GM13976 (cell line): ENCODE measurements around the gene SSTR5.

ENCODE experiments used
- DNase-seq: peaks from one replicate; pipeline ENCODE4 v3.0.0; 2012; ENCODE audit warnings: low spot score
- in situ Hi-C: fragments of 300-500 bp; cut with MboI; formaldehyde crosslinking; loops from one replicate; pipeline ENCODE4 v1.12.0; 2022; ENCODE audit warnings: low sequenced_read_pairs, mixed read lengths, inconsistent platforms; ENCODE audit not compliant: unreplicated experiment
- TF ChIP-seq, protein P1 (sequence below): IDR thresholded peaks from 2 replicates; pipeline ENCODE4 v1.5.1; 2012; ENCODE audit warnings: borderline replicate concordance, mild to moderate bottlenecking; ENCODE audit not compliant: insufficient read depth; ENCODE audit errors: extremely low read depth, missing control alignments, control extremely low read depth

SSTR5 gene

DNA sequence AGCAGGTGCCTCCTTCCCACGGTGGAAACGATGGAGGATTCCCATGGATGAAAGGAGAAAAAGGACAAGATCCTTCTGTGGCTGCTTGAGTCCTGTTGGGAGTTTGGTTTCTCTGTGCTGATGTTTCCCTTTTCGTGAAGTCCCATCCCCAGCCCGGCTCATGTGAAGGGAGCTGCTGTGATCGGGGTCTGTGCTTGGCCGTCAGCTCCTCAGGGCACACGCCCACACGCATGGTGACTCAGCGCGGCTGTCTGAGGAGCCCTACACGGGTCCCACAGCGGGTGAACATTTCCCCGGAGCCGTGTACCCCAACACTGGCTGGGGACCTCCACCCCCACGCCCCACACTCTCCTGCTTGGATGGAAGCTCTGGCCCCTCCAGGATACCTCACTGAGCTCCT, 44.5 kb upstream of the SSTR5 start:
- DNase-seq, result no peak
- TF ChIP-seq, protein P1, sequence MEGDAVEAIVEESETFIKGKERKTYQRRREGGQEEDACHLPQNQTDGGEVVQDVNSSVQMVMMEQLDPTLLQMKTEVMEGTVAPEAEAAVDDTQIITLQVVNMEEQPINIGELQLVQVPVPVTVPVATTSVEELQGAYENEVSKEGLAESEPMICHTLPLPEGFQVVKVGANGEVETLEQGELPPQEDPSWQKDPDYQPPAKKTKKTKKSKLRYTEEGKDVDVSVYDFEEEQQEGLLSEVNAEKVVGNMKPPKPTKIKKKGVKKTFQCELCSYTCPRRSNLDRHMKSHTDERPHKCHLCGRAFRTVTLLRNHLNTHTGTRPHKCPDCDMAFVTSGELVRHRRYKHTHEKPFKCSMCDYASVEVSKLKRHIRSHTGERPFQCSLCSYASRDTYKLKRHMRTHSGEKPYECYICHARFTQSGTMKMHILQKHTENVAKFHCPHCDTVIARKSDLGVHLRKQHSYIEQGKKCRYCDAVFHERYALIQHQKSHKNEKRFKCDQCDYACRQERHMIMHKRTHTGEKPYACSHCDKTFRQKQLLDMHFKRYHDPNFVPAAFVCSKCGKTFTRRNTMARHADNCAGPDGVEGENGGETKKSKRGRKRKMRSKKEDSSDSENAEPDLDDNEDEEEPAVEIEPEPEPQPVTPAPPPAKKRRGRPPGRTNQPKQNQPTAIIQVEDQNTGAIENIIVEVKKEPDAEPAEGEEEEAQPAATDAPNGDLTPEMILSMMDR, result no peak
- in situ Hi-C loops, result no loop called here

DNA sequence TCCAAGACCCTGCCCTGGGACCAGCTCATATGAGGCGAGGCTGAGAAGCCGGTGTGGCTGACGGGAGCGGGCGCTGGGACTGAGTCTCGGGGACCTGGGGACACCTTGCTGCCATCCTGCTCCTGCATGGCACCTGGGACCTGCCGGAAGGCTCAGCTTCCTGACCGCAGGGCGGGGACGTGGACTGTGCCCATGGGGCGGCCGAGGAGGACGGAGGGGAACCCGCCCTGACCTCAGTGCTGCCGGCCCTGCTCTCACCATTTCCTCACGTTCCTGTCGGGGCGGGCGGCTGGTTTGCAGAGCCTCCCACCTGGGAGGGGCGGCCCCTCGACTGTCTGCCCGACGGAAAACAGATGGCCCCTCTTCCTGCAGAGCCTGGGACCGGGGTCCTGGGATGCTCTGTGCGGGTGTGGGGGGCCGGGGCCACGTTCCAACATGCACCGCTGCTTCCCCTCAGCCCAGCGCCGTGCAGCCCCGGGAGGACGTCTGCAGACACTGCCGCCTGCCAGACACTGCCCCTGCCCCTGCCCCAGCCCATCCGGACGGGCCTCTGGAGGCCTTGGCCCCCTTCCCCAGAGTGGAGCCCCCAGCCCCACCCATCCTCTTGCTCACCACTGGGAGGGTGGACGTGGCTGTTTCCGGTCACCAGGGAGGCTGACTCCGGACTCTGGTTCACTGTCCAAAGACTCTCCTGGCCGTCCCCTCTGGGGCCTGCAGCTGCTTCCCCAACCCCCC, 43.9 kb upstream of the SSTR5 start:
- TF ChIP-seq, protein P1, result no peak
- no peak for DNase-seq
- in situ Hi-C loops, result no loop called here

DNA sequence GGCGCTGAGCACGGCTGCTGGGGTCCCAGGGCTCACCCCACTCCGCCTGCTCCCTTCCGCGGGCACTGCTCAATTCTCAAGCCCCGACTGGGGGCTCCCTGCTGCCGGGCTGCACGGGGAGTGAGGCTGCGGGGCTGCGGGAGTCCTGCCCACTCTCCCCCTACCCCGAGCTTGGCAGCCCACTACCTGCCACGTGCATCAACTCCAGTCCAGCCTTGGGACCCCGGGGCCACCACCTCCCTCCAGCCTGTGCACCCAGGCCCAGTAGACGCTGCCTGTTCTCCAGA, 43.3 kb upstream of the SSTR5 start:
- in situ Hi-C loops, result no loop called here
- no peak for DNase-seq
- TF ChIP-seq, protein P1, result no peak

DNA sequence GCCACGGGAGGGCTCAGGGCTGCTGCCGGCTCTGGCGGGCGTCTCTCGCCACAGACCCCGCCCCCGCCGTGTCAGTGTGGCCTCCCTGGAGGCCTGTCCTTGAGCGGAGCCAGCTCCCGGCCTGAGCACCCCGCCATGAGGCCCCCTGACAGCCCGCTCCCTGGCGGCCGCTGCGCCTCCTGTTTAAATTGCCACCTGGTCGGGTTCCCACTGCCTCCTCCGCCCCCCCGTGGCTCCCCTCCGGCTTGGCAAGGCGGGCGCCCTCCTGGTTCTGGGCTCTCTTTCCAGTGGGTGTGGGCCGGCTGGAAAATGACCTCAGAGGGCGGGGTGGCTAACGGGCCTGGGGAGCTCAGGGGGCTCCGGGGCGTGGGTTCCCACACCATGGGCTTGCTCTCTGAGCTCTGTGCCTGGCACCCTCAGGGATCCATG, 42.1 kb upstream of the SSTR5 start:
- no peak for DNase-seq
- in situ Hi-C loops, result no loop called here
- TF ChIP-seq, protein P1, result no peak

DNA sequence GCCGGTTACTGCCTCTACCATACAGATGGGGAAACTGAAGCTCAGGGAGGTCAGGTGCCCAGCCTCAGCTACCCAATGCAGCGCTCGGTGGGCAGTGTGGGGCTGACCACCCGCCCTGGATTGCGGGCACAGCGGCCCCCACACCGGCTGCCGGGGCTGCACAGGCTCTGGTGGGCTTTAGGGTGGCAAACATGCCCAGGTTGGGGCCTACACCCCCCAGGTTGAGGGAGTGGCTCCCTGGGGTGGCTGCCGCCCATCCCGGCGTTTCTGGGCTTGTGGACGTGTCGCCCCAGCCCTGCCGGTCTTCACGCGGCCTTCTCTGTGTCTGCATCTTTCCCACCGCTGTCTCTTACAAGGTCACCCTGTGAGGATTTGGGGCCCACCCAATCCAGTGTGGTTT, 40.9 kb upstream of the SSTR5 start:
- in situ Hi-C loops, result no loop called here
- DNase-seq, result no peak
- TF ChIP-seq, protein P1, result no peak

DNA sequence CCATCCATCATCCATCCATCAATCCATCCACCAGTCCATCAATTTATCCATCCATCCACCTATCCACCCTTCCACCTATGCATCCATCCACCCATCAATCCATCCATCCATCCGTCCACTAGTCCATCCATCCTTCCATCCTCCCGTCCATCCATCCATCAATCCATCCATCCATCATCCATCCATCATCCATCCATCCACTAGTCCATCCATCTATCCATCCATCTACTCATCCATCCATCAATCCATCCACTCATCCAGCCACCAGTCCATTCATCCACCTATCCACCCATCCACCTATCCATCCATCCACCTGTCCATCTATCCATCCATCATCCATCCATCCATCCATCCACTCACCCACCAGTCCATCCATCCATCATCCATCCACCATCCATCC, 39.9 kb upstream of the SSTR5 start:
- TF ChIP-seq, protein P1, result no peak
- in situ Hi-C loops, result no loop called here
- DNase-seq, result no peak
